ENCODE results near the gene ADAM11.

GRCh38 chr17:44770166-44770925, 11.6 kb downstream of the ADAM11 start:
- TF ChIP-seq EZH2 (IDR thresholded peaks at IDR 0.05; ENCODE audit: insufficient read depth, poor library complexity, severe bottlenecking) (no peak), EZH2phosphoT487 (IDR thresholded peaks at IDR 0.05; ENCODE audit: insufficient read depth, low read depth) (no peak)

Measured in GM23248 (cell line).